Lower lobe of right lung (tissue), 2 donors: ENCODE data around the gene KDM4B. TPM values are rescaled to one million over a fixed set of nuclear protein-coding genes. Genes with fewer than 3 reads are reported as not detected.

ENCODE experiments used
- ATAC-seq, 2 donors: fragments of 200-7000 bp; cut with Tn5 transposase; one replicate each; pipeline ENCODE4 v1.9.1; 2020 to 2022; ENCODE audit warnings: mild to moderate bottlenecking in 2 of 2, moderate library complexity in 2 of 2
- DNase-seq: peaks from one replicate; pipeline ENCODE4 v3.0.0-alpha.2; 2020
- H3K27ac ChIP-seq: fragments of 200-600 bp; one replicate; pipeline ENCODE4 v1.8.0; 2022
- H3K27me3 ChIP-seq: fragments of 200-600 bp; one replicate; pipeline ENCODE4 v1.8.0; 2022; ENCODE audit warnings: low read depth
- H3K36me3 ChIP-seq: fragments of 200-600 bp; one replicate; pipeline ENCODE4 v1.8.0; 2022; ENCODE audit warnings: mild to moderate bottlenecking
- H3K4me1 ChIP-seq: fragments of 200-600 bp; one replicate; pipeline ENCODE4 v1.8.0; 2022
- H3K4me3 ChIP-seq: fragments of 200-600 bp; one replicate; pipeline ENCODE4 v1.8.0; 2022; ENCODE audit warnings: mild to moderate bottlenecking
- H3K9me3 ChIP-seq: fragments of 200-600 bp; one replicate; pipeline ENCODE4 v1.8.0; 2022
- intact Hi-C: fragments of 100-400 bp; cut with DNase I; formaldehyde crosslinking; loops from one replicate; pipeline ENCODE4 v1.11.0; 2022
- total RNA-seq: library from RNA; stranded (reverse); fragmentation: NEBNext Ultra II Directional; extraction: Animal tissue kit (Norgen Biotek cat#: 25700); gene quantifications from one replicate; pipeline ENCODE4 v1.2.1, GENCODE V29; 2021
- TF ChIP-seq, protein P1 (sequence below): fragments of 200-600 bp; IDR thresholded peaks from one replicate; pipeline ENCODE4 v1.8.0; 2022; ENCODE audit warnings: antibody characterized with exemption, mild to moderate bottlenecking
- donor health status: DM: no; HTN: yes; CAD: no; lungs with severe emphysema.

The KDM4B gene
- total RNA-seq, 1 donor from 2014 or later: 40.3 TPM

DNA sequence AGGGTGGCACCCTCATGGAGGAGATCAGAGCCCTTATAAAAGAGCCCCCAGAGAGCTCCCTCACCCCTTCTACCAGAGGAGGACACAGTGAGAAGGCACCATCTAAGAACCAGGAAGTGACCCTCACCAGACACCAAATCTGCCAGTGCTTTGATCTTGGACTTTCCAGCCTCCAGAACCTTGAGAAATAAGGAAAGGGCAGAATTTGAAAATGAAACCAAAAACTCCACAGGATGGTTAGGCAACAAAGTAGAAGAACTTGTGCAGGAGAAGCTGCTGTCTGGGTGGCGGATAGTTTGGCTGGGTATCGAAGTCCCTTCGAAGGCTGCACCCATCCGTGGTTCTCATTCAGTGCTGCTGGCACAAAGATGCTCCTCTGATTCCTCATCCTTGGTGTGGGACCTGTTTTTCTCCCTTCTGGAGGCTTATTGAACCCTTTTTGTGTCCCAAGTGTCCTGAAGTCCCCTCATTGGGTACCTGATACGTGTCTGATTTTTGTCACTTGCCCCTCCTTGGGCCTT lies 130.8 kb downstream of the KDM4B start:
- Histone ChIP-seq H3K27me3 (no peaks in the 10 kb centered on the region), H3K9me3 (peaks cover 25% of the 10 kb centered on the region), H3K4me3 (no peak overlapping the region), H3K4me1 (peaks cover 13% of the 10 kb centered on the region), H3K36me3 (peaks cover 8% of the 10 kb centered on the region), H3K27ac (no peak overlapping the region)
- TF ChIP-seq, protein P1, sequence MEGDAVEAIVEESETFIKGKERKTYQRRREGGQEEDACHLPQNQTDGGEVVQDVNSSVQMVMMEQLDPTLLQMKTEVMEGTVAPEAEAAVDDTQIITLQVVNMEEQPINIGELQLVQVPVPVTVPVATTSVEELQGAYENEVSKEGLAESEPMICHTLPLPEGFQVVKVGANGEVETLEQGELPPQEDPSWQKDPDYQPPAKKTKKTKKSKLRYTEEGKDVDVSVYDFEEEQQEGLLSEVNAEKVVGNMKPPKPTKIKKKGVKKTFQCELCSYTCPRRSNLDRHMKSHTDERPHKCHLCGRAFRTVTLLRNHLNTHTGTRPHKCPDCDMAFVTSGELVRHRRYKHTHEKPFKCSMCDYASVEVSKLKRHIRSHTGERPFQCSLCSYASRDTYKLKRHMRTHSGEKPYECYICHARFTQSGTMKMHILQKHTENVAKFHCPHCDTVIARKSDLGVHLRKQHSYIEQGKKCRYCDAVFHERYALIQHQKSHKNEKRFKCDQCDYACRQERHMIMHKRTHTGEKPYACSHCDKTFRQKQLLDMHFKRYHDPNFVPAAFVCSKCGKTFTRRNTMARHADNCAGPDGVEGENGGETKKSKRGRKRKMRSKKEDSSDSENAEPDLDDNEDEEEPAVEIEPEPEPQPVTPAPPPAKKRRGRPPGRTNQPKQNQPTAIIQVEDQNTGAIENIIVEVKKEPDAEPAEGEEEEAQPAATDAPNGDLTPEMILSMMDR: no peak
- DNase-seq (no peak), ATAC-seq (no peak)
- intact Hi-C loops: no loop called here

DNA sequence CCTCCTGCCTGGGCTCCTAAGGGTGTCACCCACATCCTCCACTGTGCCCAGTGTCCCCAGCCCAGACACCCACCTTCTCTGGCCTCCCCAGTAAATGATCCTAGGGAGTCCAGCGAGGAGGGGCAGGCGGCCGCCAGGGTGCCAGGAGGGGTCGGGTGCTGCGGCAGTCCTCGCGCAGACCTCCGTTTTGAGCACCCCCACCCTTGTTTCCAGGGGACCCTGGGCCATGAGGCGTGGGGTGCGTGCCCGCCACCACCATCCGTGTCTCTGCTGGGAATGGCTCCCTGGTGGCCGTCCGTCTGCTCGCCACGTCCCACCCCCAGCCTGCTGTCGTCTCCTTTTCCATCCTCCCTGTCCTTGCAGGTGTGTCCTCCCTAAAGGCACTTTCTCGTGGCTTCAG lies 133.0 kb downstream of the KDM4B start:
- no peak for DNase-seq
- no peaks in the 10 kb centered on the region for H3K27me3 ChIP-seq
- peaks cover 18% of the 10 kb centered on the region for H3K36me3 ChIP-seq
- H3K9me3 ChIP-seq: peaks cover 25% of the 10 kb centered on the region
- TF ChIP-seq, protein P1: no peak
- intact Hi-C loops: no loop called here
- H3K27ac ChIP-seq: no peak overlapping the region
- no peak overlapping the region for H3K4me3 ChIP-seq
- ATAC-seq: no peak
- H3K4me1 ChIP-seq: peaks cover 13% of the 10 kb centered on the region

DNA sequence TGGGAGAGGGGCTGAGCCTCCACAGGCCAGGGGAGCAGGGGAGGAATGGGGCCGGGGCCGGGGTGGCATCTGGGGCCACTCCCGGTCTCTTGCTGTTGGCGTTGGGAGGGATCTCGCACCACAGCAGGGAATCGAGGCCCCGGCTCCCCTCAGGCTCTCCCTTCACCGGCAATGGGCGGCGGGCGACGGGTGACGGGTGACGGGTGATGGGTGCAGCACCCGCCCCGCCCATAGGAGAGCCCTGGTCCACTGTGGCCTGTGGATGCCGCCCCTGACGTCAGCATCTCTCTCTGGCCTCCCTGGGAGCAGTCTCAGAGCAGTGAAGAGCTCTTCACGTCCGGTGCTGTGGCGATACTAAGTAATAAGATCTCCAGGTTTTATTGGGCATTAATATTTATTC lies 133.6 kb downstream of the KDM4B start:
- TF ChIP-seq, protein P1: no peak
- no peak for ATAC-seq
- H3K4me1 ChIP-seq: peaks cover 13% of the 10 kb centered on the region
- no peak for DNase-seq
- intact Hi-C loops: no loop called here
- no peak overlapping the region for H3K4me3 ChIP-seq
- no peak overlapping the region for H3K27ac ChIP-seq
- no peaks in the 10 kb centered on the region for H3K27me3 ChIP-seq
- H3K36me3 ChIP-seq: peaks cover 18% of the 10 kb centered on the region
- peaks cover 25% of the 10 kb centered on the region for H3K9me3 ChIP-seq

DNA sequence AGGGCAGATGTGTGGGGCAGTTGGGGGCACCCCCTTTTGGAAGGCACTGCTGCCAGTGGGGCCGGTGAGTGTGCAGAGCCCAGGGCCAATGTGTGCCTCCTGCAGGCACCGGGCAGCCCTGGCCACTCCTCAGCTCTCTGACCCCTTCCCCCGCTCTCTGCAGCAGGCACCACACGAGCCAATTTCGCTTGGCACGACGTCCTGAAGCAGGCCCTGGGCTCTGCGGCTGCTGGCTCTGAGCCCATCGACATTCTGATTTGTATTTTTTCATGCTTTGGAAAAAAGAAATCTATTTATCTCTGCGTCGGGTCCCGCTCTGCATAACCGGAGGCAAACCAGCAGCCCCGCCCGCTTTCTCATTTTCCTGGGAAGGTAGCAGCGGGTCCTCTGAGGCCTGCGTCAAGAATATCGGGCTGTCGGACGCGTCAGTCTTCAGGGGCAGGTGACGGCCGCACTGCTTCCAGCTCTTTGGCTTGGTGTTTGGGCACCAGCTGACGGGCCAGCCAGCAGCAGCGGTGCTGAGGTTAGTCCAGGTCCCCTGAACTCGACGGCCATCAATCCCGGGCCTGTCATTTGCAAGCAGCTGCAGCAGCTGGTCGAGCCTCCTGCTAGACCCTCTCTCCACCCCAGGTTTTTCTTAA lies 134.3 kb downstream of the KDM4B start:
- no peak for ATAC-seq
- no peak for DNase-seq
- TF ChIP-seq, protein P1: no peak

DNA sequence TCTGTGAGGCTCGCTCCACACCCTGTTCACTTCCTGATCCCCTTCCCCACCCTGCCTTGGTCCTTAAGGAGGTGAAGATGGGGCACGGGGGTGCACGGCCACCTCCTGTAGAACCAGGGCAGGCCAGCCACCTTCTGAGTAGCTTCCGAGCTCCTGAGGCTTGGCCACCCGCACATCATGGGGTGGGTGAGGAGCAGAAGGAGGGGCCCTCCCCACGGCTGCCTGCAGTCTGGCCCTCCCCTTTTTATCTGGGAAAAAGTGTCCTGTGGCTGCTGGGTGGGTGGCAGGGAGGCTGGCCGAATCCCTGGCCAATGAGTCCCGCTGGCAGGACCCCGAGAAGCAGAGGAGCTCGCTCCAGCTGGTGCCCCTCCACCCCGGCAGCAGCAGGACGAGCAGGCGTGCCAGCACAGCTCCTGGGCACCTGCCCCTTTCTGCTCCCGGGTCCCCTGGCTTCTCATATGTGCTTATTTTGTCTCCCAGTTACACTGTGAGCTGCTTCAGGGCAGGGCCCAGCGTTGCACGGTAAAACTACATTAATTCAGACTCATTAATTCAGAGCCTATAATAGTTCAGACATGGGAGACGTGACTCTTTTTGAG lies 135.0 kb downstream of the KDM4B start:
- intact Hi-C loops: no loop called here
- H3K9me3 ChIP-seq: peaks cover 14% of the 10 kb centered on the region
- no peak overlapping the region for H3K4me3 ChIP-seq
- DNase-seq: no peak
- H3K4me1 ChIP-seq: peaks cover 13% of the 10 kb centered on the region
- H3K27me3 ChIP-seq: no peaks in the 10 kb centered on the region
- H3K36me3 ChIP-seq: peaks cover 20% of the 10 kb centered on the region
- no peak for ATAC-seq
- H3K27ac ChIP-seq: no peak overlapping the region
- TF ChIP-seq, protein P1: no peak

More for the DNA sequence above, 134.3 kb downstream of the KDM4B start:
- Histone ChIP-seq H3K36me3 (peaks cover 21% of the 10 kb centered on the region), H3K27me3 (no peaks in the 10 kb centered on the region), H3K4me1 (peaks cover 13% of the 10 kb centered on the region), H3K4me3 (no peak overlapping the region), H3K27ac (no peak overlapping the region), H3K9me3 (peaks cover 21% of the 10 kb centered on the region)
- intact Hi-C loops: no loop called here
